LNCaP clone FGC (cell line): ENCODE measurements around the gene NUDCD3.

Source experiments
- DNase-seq: peaks from one replicate; pipeline ENCODE4 v3.0.0-alpha.2; 2011; ENCODE audit warnings: low read depth
- H3K4me3 ChIP-seq: 2 replicates; pipeline ENCODE4 v1.5.1; 2011; ENCODE audit warnings: mild to moderate bottlenecking, low read depth, low read length, control low read depth
- TF ChIP-seq, protein P1 (sequence below): IDR thresholded peaks from 2 replicates; pipeline ENCODE4 v1.5.1; 2012; ENCODE audit warnings: mild to moderate bottlenecking; ENCODE audit not compliant: control insufficient read depth, insufficient read depth; ENCODE audit errors: extremely low read depth

The NUDCD3 gene

DNA sequence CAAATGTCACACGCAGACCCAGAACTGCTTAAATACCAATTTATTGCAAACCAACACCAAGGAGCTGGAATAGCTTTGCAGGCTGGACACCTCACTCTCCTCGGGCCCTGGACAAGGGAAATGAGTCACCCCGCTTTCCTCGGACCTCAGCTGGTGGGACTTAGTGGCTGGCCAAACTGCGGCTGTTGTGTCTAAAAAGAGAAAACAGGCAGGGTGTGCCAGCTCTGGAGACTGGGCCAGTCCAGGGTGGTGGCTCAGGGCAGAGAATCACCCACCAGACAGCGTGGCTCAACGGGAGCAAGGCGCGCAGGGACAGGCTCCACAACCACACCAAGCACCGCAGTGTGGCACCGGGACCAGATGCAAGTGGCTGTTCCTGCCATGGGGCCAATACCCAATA is 106.9 kb downstream of the NUDCD3 start:
- TF ChIP-seq, protein P1, sequence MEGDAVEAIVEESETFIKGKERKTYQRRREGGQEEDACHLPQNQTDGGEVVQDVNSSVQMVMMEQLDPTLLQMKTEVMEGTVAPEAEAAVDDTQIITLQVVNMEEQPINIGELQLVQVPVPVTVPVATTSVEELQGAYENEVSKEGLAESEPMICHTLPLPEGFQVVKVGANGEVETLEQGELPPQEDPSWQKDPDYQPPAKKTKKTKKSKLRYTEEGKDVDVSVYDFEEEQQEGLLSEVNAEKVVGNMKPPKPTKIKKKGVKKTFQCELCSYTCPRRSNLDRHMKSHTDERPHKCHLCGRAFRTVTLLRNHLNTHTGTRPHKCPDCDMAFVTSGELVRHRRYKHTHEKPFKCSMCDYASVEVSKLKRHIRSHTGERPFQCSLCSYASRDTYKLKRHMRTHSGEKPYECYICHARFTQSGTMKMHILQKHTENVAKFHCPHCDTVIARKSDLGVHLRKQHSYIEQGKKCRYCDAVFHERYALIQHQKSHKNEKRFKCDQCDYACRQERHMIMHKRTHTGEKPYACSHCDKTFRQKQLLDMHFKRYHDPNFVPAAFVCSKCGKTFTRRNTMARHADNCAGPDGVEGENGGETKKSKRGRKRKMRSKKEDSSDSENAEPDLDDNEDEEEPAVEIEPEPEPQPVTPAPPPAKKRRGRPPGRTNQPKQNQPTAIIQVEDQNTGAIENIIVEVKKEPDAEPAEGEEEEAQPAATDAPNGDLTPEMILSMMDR: no peak
- no peak overlapping the region for H3K4me3 ChIP-seq
- DNase-seq: no peak

DNA sequence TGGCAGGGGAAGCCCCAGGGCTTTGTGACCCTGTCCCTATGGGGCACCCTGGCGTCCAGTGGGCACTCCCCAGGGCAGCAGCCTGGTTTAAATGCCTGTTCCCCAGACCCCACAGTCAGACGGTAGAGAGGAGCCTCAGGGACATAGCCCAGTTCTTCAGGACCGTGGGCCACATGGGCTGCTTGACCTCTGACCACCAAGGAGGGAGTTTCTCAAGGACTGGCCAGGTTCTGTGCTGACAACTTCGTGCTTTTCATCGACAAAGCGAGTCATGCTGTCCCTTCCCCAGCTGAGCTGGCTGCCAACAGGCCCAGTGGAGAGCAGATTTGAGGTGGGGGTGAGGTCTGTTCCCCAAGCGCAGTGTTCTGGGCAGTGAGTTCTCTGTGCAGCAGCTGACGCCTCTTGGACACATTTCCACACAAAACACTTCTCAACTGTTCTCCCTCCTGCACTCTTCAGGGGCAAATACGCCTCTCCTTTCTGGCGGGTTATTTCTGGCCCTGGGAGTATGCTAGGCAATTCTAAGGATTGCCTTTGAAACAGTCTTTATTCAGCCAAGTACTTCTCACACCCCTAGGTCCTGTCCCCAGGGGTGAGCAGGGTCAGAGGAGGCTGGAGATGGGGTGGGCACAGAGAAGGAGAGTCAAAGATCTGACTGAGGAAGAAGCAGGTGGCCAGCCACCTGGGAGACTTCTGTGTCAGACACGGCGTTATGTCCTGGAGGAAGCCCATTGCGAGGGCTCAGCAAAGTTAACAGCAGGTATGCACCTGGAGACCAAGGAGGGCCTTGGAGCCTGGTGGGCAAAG is 107.8 kb downstream of the NUDCD3 start:
- DNase-seq: no peak
- H3K4me3 ChIP-seq: no peak overlapping the region
- TF ChIP-seq, protein P1: no peak

DNA sequence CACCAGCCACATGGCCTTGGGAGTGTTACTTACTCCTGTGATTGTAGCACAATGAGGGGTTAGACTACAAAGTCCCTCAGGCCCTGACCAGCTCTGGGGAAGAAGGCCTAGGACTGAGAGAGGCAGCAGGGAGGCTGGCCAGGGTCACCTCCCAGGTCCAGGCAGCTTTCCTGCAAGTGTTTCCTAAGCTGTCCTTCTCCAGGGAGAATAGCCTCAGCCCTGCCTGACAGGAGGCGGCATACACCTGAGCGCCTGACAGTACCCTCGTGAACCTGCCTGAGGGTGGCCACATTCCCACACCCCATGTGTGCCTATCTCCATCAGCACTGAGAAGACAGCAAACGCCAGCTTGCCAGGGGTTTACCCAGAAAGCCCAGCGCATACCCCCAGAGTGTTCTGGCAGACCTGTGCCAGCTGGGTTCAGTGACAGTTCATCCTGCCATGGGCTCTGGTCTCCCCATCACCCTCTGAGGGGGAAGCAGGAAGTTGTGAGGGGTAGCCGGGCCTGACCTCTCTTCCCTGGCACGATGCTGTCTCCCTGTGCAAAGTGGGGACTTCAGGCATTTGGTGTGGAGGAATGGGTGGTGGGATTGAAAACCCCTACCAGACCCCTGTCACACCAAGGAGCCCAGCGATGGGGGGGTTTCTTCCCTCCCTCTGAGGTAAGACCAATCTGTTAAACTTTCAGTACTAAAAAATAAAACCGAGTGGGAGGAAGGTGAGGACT is 108.8 kb downstream of the NUDCD3 start:
- TF ChIP-seq, protein P1: no peak
- H3K4me3 ChIP-seq: no peak overlapping the region
- no peak for DNase-seq

DNA sequence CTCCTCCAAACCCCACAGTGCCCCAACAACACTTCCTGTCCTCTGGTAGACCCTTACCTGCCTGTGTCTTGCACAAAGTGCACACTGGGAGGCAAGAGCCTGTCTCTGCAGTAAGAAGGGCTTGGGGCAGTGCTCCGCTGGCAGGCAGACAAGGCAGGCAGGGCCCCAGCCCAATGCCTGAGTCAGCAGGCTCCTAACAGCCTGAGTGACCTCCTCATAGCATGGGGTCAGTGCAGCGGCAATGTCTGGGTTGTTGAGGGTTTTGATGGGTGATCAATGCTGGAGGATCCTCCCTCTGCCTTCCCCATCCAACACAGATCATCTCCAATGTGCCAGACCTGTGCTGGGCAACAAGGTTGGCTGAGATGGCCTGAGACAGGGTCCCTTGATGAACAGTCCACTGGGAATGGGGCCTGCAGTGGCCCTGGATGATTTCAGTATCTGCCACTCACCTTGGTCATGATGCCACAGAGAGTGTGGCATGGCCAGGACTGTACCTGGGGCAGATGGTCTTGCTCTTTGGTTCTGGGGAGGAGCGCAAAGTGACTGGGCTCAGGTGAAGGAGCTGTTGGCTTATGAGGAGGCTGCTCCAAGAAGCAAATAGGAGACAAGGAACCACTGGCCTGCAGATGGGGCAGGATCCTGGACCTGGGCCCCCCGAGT is 109.5 kb downstream of the NUDCD3 start:
- no peak for DNase-seq
- TF ChIP-seq, protein P1: no peak
- H3K4me3 ChIP-seq: no peak overlapping the region

DNA sequence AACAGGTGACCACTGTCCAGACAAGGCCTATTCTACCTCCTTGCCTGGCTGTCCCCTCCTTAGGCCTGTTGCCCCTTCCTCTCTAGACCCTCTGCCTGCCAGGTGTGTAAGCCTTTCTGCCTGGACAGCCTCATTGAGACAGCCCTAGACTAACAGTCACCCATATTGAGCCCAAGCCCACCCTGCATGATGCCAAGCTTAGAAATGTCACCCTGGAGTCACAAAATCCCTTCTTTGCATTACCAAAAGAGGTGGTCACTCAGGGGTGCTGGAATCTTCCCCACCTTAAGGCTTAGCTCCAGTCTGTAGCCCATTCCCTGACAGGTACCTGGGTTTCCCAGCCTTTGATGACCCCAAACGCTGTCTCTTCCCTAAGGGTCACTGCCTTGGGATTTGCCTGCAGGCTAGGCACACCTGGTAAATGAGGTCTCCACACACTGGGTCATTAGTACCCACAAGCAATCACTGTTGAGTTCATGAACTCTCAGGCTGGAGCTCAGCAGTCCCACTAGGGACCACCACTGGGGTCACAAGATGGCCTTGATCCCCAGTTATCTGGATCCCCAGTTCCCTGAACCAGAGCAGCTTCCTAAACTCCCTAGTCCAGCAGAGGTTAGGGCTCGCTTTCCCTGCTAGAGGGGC is 110.1 kb downstream of the NUDCD3 start:
- no peak overlapping the region for H3K4me3 ChIP-seq
- no peak for DNase-seq
- TF ChIP-seq, protein P1: no peak

DNA sequence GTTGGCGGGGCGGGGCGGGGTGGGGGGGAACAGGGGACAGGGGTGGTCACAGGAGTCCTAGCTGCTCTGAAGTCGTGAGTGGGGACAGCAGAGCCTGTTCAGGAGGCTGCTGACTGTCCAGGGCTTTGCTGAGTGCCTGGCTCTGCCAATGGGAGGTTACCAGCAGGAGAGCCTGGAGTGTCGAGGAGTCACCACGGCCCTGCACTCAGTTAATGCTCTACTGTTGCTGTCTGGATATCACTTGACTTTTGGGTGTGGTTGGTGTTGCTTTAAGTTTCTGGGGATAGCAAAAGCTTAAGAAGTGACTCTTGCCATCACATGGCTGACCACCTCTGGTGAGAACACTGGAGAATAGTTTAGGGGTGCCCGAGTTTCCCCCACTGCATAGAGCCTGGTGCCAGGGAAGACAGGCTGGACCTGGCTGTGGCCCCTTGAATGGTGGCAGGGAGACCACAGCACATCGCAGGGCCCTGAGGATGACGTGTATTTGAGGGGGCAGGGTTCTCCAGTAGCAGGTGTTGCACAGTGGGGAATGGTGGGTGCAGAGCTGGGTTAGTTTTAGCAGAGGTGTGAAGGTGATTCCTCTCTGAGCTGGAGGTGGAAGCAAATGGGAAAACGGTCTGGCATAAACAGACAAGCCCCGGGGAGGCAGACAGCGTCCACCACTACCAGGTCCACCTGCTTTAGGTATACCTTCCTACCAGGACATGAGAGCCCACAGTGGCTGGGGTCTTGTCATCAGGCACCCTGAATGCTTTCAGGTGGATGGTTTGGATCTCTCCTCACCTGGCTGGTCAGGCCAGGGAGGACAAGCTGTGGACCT is 110.9 kb downstream of the NUDCD3 start:
- TF ChIP-seq, protein P1: no peak
- no peak overlapping the region for H3K4me3 ChIP-seq
- DNase-seq: no peak
